Stimulated activated CD8-positive, alpha-beta memory T cell treated with anti-CD3 and anti-CD28 coated beads, Interleukin-4, amount 100 ng/mL, for 1 hour (primary cell): ENCODE measurements around the gene PERP.
"Not testable (repeated sequence)": the region's sequence is repeated elsewhere in the genome, so short reads cannot be mapped to it uniquely, and the experiment has no call there.

Experiments used
- DNase-seq, 2 donors: peaks; one replicate each; pipeline ENCODE4 v3.0.0-alpha.2; 2020; ENCODE audit warnings: low read depth in 2 of 2, low spot score in 1 of 2

The PERP gene

DNA sequence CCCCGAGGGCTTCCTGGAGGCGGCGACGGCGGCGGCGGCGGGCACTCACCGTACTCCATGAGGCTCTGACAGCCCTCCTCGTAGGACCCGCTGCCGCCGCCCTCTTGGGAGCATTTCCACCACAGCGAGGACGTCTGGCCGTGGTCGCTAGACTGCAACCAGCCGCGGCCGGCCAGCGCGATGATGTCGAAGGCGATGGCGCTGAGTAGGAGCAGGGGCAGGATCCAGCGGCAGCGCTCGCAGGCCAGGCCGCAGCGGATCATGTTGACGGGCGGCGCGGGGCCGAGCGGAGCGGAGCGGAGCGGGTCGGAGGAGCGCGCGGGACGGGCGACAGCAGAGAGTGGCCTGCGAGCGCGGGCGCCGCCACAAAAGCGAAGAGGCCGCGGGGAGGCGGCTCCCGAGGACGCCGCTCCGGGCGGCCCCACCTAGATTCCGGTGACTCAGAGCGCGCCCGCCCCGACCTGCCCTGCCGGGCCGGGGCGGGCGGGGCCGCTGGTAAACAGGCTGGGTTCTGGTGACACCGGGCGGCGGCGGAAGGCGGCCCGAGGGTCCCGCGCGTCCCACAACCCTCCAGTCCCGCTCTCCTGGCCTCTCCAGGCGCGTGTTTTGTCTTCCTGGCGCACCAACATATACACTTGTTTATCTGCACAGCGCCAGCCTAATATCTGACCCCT, at the start of gene PERP:
Gene PERP (minus strand): TSS at position 342 of the 674 bp plus-strand sequence. CDS start 79 bp downstream, at position 263.
- peak; percentile 37 to 52 for DNase-seq

DNA sequence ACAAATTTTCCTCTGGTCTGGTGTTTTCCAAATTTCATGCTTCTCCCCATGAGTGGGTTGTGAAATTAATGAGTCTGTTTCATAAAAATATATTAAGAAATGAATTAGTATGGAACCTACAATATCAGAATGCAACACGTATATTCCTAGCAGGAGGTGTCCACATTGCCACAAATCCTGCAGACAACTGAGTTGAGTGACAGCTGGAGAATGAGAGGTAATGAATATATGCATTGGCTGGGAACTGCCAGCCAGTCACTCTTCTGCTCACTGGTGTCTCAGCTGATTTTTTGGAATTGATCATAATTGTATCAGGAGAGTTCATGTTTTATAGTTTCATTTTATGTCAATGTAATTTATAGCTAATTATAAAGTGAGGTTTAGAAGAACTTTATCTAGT, 48.2 kb upstream of the PERP start:
- no peak for DNase-seq

DNA sequence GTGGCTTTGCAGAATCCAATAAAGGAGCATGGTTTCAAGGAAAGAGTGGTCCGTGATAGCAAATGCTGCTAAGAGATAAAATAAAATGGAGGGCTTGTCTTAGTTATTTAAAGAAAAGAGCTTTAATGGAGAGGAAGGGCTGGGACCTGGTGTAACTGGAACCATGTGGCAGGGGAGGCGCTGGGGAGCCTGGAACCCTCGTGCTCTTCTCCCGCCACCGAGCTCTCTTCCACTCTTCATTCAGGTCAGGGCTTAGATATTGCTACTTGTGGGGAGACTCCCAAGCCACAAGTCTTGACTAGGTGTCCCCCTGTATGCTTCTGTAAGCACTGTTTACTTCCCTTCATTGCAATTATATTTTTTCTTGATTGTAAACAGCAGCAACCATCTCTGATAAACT, 39.3 kb upstream of the PERP start:
- DNase-seq, result no peak

DNA sequence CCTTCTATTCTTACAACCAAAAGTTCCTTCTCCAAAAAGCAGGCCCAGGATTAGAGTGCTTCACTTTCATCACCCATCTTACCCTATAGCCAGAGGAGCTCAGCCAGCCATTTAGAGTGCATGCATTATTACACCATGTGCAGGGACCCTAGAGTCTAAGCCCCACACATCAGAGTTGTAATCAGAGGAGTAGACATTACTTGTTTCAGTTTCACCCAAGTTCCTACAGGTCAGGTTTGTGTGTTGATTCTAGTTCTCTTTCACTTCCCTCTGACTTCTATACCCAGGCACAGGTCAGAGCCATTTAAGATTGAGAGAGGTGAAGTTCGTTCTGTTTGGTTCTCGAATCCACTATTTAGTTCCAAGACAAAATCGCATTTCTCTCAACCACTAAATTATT, 38.2 kb upstream of the PERP start:
- DNase-seq, result no peak

DNA sequence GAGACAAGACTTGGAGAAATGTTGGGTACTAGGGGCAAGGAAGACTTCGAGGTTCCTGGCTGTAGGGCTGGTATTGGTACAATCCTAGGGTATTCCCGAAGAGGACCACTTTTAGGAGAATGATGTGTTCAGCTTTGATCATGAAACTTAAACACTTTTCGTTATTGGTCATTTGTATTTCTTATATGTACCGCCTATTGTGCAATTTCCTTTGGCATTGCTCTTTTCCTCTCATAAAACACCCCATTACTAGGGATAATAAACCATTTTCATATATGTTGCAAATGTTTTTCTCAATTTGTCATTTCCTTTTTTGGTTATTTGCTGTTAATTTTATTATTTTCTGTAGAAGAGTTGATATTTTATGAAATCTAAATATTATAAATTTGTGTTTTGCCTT, 35.6 kb upstream of the PERP start:
- no peak for DNase-seq

DNA sequence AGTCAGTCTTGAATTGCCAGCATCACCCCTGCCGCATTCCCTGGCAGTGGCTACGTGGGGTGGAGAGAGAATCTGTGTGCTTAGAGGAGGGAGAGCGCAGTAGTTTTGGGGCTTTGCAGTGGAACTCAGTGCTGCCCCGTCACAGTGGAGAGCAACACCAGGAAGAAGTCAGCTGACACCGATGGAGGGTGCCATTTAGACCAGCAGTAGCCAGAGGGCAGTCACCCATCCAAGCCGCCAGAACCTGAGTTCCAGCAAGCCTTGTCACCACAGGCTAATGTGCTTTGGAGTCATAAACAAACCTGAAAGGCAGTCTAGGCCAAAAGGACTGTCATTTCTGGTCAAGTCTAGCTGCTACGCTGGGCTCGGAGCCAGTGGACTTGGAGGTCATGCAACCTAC, 22.0 kb upstream of the PERP start:
- DNase-seq, result no peak

DNA sequence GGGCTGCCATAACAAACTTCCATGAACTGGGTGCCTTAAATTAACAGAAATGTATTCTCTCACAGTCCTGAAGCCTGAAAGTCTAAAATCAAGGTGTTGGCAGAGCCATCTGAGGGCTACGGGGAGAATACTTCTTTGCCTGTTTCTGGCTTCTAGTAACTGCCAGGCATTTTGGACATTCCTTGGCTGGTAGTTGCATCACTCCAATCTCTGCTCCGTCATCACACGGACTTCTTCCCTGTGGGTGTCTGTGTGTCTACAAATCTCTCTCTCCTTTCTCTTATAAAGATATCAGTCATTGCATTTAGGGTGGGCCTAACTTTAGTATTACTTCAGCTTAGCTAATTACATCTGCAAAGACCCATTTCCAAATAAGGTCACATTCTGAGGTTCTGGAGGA, 20.9 kb upstream of the PERP start:
- no peak for DNase-seq

DNA sequence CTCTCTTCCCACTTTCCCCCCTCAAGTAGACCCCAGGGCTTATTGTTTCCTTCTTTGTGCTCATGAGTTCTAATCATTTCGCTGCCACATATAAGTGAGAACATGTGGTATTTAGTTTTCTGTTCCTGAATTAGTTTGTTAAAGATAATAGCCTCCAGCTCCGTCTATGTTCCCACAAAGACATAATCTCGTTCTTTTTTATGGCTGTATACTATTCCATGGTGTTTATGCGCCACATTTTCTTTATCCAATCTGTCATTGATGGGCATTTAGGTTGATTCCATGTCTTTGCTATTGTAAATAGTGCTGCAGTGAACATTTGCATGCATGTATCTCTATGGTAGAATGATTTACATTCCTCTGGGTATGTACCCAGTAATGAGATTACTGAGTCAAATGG, 16.9 kb upstream of the PERP start:
- DNase-seq, result no peak

DNA sequence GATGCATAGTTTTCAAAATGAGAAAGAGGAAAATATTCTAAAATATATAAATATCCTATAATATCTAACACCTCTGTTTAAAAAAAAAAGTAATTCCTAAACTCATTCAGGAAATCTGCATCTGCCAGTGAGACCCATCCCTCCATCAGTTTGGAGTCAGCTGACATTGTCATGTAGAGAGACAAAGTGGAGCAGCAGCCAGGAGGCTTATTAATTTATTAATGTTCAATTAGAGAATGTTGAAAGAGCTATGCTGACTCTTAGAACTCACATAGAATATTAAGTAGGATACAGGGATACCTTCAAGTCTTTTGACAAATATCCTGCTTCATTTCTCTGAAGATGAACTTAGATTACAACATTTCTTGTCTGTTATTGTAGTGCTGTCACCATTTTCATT, 12.8 kb upstream of the PERP start:
- no peak for DNase-seq

DNA sequence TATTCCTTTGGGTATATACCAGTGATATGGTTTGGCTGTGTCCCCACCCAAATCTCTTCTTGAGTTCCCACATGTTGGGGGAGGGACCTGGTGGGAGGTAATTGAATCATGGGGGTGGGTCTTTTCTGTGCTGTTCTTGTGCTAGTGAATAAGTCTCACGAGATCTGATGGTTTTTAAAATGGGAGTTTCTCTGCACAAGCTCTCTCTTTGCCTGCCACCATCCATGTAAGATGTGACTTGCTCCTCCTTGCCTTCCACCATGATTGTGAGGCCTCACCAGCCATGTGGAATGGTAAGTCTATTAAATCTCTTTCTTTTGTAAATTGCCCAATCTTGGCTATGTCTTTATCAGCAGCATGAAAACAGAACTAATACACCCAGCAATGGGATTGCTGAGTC, 12.0 kb upstream of the PERP start:
- not testable (repeated sequence) for DNase-seq

DNA sequence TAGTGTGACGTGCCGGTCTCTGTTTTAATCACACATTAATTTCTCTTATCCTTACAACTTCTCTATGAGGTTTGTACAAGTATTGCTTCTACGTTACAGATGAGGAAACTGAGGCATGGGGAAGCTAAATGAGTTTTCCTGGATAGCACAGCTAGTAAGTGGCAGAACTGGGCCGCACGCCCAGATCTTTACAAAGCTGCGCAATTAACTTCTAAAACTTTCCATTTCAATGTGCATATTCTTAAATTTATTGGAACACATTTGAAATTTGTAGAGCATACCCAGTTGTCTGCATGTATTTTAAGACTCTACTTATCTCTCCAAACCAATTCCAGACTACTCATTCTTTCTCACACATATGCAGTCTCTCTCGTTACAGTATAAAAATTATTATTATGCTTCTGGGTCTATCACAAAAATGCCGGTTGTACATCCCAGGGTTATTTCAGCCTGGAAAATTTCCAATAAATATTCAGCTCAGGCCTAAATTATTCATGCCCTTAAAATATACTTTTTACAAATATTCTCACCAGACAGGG, 10.2 kb upstream of the PERP start:
- DNase-seq, result no peak

DNA sequence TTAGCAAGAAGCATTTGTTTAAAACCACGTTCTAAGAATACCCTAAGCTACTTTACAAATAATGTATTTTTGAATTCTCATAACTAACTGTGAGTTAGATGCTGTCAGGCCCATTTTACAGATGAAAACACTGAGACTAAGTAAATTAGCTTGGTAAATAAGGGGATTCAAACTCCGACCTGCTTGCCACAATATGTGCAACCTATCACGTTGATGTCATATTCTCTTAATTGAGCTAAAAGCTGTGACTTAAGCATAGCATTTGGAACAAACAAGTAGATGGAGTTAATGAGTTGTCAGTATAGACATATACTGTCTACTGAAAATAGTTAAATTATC, 9.4 kb upstream of the PERP start:
- no peak for DNase-seq

DNA sequence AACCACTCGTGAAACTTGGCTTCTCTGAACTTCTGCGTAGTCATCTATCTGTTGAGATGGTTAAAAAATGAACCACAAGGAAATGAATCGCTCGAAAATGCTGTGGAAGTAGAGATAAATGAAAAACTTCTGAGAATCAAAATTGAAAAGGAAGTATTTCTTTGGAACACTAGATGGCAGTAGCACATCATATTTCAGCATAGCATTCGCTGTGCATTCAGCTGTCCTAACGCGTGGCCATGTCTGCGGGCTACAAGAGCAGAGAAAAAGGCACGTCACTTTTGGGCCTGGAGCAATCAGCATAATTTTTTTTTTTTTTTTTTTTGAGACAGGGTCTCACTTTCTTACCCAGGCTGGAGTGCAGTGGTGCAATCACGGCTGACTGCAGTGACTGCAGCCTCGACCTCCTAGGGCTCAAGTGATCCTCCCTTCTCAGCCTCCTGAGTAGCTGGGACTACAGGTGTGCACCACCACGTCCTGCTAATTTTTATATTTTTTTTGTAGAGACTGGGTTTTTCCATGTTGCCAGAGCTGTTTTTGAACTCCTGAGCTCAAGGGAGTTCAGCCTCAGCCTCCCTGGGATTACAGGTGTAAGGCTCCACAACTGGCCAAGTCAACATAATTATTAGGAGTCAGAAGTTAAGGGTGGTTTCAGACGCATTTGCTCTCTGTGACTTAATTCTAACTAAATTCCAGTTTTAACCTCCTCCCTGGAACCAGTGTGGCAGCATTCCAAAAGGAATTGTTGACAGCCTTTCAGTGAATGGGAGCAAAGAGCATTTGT, 8.8 kb upstream of the PERP start:
- DNase-seq, result peak in 1 of 2 donors; percentile 11

DNA sequence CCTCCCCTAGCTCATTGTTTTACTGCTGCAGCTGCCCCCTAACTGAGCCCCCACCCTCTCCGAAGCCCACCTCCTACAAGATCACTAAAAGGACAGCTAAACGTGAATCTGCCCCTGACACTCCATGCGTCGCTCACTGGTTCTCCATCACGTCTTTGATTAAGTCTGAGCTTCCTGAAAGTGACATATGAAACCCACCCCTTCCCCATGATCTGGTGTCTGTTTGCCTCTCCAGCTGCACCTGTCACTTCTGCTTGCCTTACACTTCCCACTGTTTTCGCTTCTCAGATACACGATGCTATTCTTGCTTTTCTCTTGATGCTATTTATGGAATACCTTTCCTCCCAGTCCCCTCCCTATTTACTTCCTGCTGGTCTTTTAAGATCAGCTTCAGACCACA, 8.0 kb upstream of the PERP start:
- DNase-seq, result no peak

DNA sequence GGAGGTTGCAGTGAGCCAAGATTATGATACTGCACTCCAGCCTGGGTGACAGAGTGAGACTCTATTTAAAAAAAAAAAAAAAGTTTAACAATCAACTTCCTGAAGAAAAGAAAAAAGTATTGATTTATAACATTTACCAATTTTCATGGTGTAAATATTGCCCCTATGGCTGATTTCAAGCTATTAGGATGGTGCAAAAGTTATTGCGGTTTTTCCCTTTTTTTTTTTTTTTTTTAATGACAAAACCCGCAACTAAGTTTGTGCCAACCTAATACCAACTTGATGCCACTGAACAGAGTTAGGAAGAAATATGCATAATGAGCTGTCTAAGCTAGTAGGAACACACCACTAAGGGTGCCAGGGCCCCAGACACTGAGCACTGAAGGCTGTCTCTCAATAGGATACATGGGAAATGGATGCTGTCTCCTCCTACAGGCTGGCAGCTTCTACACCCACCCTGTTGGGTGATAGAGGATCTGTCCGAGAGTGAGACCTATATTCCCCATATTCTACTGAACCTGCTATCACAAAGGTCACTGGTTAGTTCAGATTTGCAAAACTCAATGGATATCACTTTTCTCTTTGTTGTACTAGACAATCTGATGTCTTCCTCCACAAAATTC, 6.5 kb upstream of the PERP start:
- no peak for DNase-seq

DNA sequence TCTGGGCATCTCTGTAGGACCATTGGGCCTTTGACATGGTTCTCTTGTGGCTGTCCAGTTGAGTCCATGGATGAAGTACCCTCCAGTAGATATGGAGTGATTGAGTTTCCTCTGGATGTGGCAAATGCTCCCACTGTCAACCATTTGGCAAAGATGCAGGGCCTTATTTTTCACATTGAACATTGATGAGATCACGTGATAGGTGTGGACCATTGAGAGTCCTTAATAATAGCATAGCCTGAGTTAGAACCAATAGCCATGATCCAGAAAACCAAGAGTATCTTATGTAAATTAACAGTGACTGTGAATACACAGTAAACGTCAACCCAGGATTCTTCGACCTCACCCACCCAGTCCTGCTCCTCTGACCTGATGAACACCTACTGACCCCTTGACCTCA, 3.0 kb upstream of the PERP start:
- no peak for DNase-seq

DNA sequence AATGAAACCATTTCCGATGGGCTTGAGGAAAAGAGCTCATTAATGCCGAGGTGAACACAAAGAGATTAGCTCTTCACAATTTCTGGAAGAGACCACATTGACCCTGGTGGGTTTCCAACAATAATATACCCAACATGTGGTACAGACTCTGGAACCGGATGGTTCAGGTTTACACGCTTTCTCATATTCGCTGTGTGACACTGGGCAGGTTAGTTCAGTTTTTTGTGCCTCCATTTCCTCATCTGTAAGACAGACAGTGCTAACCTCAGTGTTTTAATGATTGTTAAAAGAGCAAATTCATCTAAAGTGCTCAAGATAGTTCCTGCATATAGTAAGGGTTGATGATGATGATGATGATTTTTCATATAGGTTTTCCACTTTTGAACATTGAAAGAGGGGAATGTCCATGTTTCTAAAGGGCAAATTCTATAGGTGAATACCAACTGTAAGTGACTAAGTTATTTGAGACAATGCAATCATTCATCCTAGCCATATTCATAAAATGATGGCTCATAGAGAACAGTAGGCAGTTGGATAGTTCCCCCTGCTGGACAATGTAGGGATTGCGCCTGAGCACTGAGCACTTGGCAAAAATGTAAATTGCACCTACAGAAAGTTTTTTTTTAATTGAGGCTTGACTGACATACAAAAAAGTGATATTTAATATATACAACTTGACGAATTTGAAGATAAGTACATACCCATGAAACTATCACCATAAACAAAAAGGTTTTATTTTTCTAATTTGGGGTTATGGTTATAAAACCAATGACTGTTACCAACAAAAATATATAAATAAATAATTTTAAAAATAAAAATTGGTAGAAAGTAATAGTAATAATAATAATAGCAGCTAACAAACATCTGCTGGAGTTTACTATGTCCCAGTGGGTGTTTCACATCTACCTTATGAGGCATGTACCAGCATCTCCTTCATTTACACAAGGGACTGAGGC, 2.1 kb upstream of the PERP start:
- DNase-seq, result peak; percentile 62 to 63

DNA sequence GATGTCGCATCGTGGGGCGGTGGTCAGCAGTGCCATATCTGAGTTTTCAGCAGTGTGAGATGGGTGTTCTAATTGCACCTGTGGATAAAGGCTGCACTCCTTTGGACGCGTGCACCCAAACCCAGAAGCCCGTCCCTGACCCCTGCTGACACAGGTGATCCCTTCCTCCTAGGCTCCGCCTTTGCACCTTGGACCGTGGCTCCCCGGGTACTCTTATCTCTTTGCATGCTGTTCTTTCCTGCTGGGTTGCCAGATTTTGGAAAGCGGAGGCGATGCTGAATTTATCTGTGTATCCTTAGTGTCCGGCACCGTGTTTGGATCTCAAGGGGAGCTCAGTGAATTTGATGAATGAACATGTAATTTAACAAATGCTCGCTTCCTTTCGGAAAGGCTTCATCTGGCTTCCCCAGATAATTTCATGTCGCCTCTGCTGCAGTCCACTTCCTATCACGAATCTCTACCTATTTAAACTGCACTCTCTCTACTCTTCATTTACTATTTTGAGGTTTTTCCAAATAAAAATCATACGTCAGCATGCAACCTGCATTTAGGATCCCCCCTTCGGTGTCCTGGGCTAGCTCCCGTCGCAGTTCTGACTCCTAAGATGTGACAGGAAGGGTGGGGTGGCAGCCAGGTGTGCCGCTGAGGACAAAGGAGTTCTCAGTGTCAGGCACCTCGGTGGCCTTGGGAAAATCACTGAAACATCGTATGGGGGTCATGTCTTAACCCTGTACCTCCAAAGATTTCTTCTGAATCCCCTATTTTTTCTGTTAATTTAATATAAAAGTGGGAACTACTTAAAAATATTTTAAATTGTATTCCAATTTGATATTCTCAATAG, 753 bp upstream of the PERP start:
- DNase-seq, result no peak

DNA sequence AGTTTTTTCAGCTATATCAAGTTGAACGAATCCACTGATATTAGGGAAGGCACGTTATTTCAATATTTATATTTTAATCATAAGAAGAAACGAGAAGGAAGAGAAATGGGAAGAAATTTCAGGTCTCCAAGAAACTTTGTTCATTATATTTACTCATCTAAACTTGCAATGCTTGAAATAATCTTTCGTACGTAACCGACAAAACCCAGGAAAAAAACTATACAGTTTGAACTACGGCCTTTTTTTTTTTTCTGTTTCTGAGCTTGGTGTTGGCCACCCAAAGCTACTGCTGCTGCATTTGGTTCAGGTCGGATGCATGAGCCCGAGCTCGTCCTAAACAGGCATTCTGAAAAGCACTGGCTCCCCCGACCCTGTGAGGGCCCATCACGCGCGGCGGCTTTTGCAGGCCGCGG, 548 bp downstream of the PERP start:
- no peak for DNase-seq
